Keratinocyte (primary cell): ENCODE results near the gene ASTN2. TPM values are rescaled to one million over a fixed set of nuclear protein-coding genes. Genes with fewer than 3 reads are reported as not detected.

Experiments used
- DNase-seq: peaks from one replicate; pipeline ENCODE4 v3.0.0-alpha.2; 2011; ENCODE audit warnings: low read depth, missing footprints, low spot score
- FAIRE-seq: peaks from 2 replicates; lab custom pipeline; 2011; peaks lifted over from hg19 to GRCh38; lab: Jason Lieb, UNC
- H2AFZ ChIP-seq: 2 replicates; pipeline ENCODE4 v1.6.0; 2012; ENCODE audit warnings: low read length, control low read depth, inconsistent platforms; ENCODE audit not compliant: control insufficient read depth
- H3K27ac ChIP-seq: 2 replicates; pipeline ENCODE4 v1.5.1; 2011; ENCODE audit warnings: low read length; ENCODE audit not compliant: control insufficient read depth, insufficient read depth
- H3K27me3 ChIP-seq: 3 replicates; pipeline ENCODE4 v1.6.0; 2011; ENCODE audit warnings: low read length; ENCODE audit not compliant: control insufficient read depth, insufficient read depth; ENCODE audit errors: extremely low read depth
- H3K36me3 ChIP-seq, 2 experiments: 2 replicates in 1 of 2; 3 replicates in 1 of 2; pipeline ENCODE4 v1.5.1; 2011; ENCODE audit warnings: low read length in 2 of 2, mild to moderate bottlenecking in 1 of 2; ENCODE audit not compliant: control insufficient read depth in 2 of 2, insufficient read depth in 2 of 2; ENCODE audit errors: extremely low read depth in 1 of 2
- H3K4me1 ChIP-seq: 3 replicates; pipeline ENCODE4 v1.5.1; 2011; ENCODE audit warnings: low read length; ENCODE audit not compliant: control insufficient read depth, insufficient read depth; ENCODE audit errors: extremely low read depth
- H3K4me2 ChIP-seq: 3 replicates; pipeline ENCODE4 v1.6.0; 2011; ENCODE audit warnings: low read depth, low read length; ENCODE audit not compliant: control insufficient read depth, insufficient read depth; ENCODE audit errors: extremely low read depth
- H3K4me3 ChIP-seq, 3 experiments: fragments of 200-600 bp in 1 of 3; sonication (generic) in 1 of 3; 2 replicates in 2 of 3; 3 replicates in 1 of 3; pipeline ENCODE4 v1.5.1; 2011 to 2016; ENCODE audit warnings: low read length in 3 of 3, mild to moderate bottlenecking in 3 of 3, control low read depth in 2 of 3, inconsistent platforms in 1 of 3, low read depth in 1 of 3, mixed read lengths in 1 of 3, mixed run types in 1 of 3, moderate library complexity in 1 of 3; ENCODE audit not compliant: control insufficient read depth in 2 of 3, insufficient read depth in 2 of 3; ENCODE audit errors: extremely low read depth in 1 of 3
- H3K79me2 ChIP-seq: 2 replicates; pipeline ENCODE4 v1.6.0; 2012; ENCODE audit warnings: low read length; ENCODE audit not compliant: control insufficient read depth, insufficient read depth
- H3K9ac ChIP-seq: 3 replicates; pipeline ENCODE4 v1.6.0; 2011; ENCODE audit warnings: low read length; ENCODE audit not compliant: control insufficient read depth, insufficient read depth; ENCODE audit errors: extremely low read depth
- H3K9me1 ChIP-seq: 3 replicates; pipeline ENCODE4 v1.6.0; 2011; ENCODE audit warnings: low read length; ENCODE audit not compliant: control insufficient read depth, insufficient read depth; ENCODE audit errors: extremely low read depth
- H3K9me3 ChIP-seq: 2 replicates; pipeline ENCODE4 v1.5.1; 2012; ENCODE audit warnings: low read depth, low read length; ENCODE audit not compliant: control insufficient read depth
- H4K20me1 ChIP-seq: 3 replicates; pipeline ENCODE4 v1.6.0; 2011; ENCODE audit warnings: low read length; ENCODE audit not compliant: control insufficient read depth, insufficient read depth; ENCODE audit errors: extremely low read depth
- CTCF ChIP-seq, 3 experiments: IDR thresholded peaks in 1 of 3; conservative IDR thresholded peaks in 1 of 3; optimal IDR thresholded peaks in 1 of 3; 2 replicates in 2 of 3; 3 replicates in 1 of 3; pipeline versions ENCODE3 to v1.5.1; 2011; ENCODE audit warnings: low read length in 3 of 3, mild to moderate bottlenecking in 3 of 3, moderate library complexity in 2 of 3, control low read depth in 1 of 3, inconsistent platforms in 1 of 3; ENCODE audit not compliant: insufficient read depth in 2 of 3; ENCODE audit errors: extremely low read depth in 1 of 3
- EZH2 ChIP-seq: IDR thresholded peaks from one replicate; pipeline ENCODE4 v1.6.1; 2012; ENCODE audit warnings: inconsistent platforms, mild to moderate bottlenecking, low read length, moderate library complexity
- dilution Hi-C: fragments of 300-500 bp; cut with MboI; formaldehyde crosslinking; loops from one replicate; pipeline ENCODE4 v1.7.0; 2020; ENCODE audit warnings: low sequenced_read_pairs; ENCODE audit not compliant: extremely low pct_ligation_motif_present
- polyA plus RNA-seq, 5 experiments: library from polyadenylated mRNA; depleted of rRNA in 3 of 5; stranded (reverse) in 3 of 5; stranded (forward) in 1 of 5; unstranded in 1 of 5; fragments of >200 nt; gene quantifications; 1 replicate in 1 of 5; 2 replicates in 3 of 5; 3 replicates in 1 of 5; pipeline versions ENCODE4 v1.2.1 to v1.2.3, GENCODE V29; 2011 to 2012; ENCODE audit warnings: missing spikeins in 2 of 5, low read depth in 1 of 5, low replicate concordance in 1 of 5

The ASTN2 gene
- polyA plus RNA-seq, 1 donor (not counting 4 experiments of a cell fraction or from before 2014, with no cell fraction given) = 0.31 TPM

- DNase-seq (no peak), FAIRE-seq (no peak)
- no peak overlapping the region for H3K9ac ChIP-seq
- dilution Hi-C loops = no loop called here
- H3K4me3 ChIP-seq = no peak overlapping the region
- H3K27me3 ChIP-seq = no peaks in the 10 kb centered on the region
- no peaks in the 10 kb centered on the region for H3K79me2 ChIP-seq
- H3K4me2 ChIP-seq = no peak overlapping the region
- H3K27ac ChIP-seq = no peak overlapping the region
- H2AFZ ChIP-seq = no peak overlapping the region
- H3K36me3 ChIP-seq = no peaks in the 10 kb centered on the region
- no peaks in the 10 kb centered on the region for H3K4me1 ChIP-seq
- no peaks in the 10 kb centered on the region for H3K9me1 ChIP-seq
- no peaks in the 10 kb centered on the region for H3K9me3 ChIP-seq
- no peaks in the 10 kb centered on the region for H4K20me1 ChIP-seq
- TF ChIP-seq CTCF (optimal IDR thresholded peaks at IDR 0.05 in 1 of 3, IDR thresholded peaks at IDR 0.05 in 1 of 3, conservative IDR thresholded peaks at IDR 0.05 in 1 of 3; ENCODE audit: extremely low read depth in 1 of 3, insufficient read depth in 2 of 3, low read length in 3 of 3) (no peak), EZH2 (no peak)
Measured at GRCh38 chr9:116942593-116943061, 472.2 kb downstream of the ASTN2 start.

GRCh38 chr9:116941266-116941665 lies 473.6 kb downstream of the ASTN2 start:
- FAIRE-seq (no peak), DNase-seq (no peak)
- Histone ChIP-seq H3K27ac (no peak overlapping the region), H3K9me1 (no peaks in the 10 kb centered on the region), H2AFZ (no peak overlapping the region), H3K79me2 (no peaks in the 10 kb centered on the region), H3K9me3 (no peaks in the 10 kb centered on the region), H3K27me3 (no peaks in the 10 kb centered on the region), H4K20me1 (no peaks in the 10 kb centered on the region), H3K4me3 (no peak overlapping the region), H3K9ac (no peak overlapping the region), H3K36me3 (no peaks in the 10 kb centered on the region), H3K4me1 (no peaks in the 10 kb centered on the region), H3K4me2 (no peak overlapping the region)
- TF ChIP-seq EZH2 (no peak), CTCF (optimal IDR thresholded peaks at IDR 0.05 in 1 of 3, IDR thresholded peaks at IDR 0.05 in 1 of 3, conservative IDR thresholded peaks at IDR 0.05 in 1 of 3; ENCODE audit: extremely low read depth in 1 of 3, insufficient read depth in 2 of 3, low read length in 3 of 3) (no peak)
- dilution Hi-C loops = no loop called here
